ENCODE results near the gene S1PR1. TPM values are rescaled to one million over a fixed set of nuclear protein-coding genes. Genes with fewer than 3 reads are reported as not detected.

Gene S1PR1
- total RNA-seq, 2 experiments from 2014 or later, result 109 to 130 TPM

GRCh38 chr1:101261623-101262022 is 24.8 kb downstream of the S1PR1 start:
- no peak overlapping the region for H3K4me3 Mint-ChIP-seq
- intact Hi-C loops (cut with DNase I, micrococcal nuclease), result no loop called here
- no peak for ATAC-seq

GRCh38 chr1:101262060-101262459 is 25.2 kb downstream of the S1PR1 start:
- no peak for DNase-seq
- Mint-ChIP-seq H3K4me1 (peaks cover 84% of the 10 kb centered on the region), H3K27me3 (no peaks in the 10 kb centered on the region), H3K36me3 (ENCODE audit: low read depth) (peaks cover under 1% of the 10 kb centered on the region), H3K4me3 (peak overlapping the region; percentile 55), H3K27ac (peak overlapping the region; percentile 84), H3K9me3 (ENCODE audit: low read depth) (no peaks in the 10 kb centered on the region)
- intact Hi-C loops (cut with DNase I, micrococcal nuclease), result no loop called here
- CTCF ChIA-PET, result interaction anchor here (0.7 to 2.5 kb wide), 5 partner anchors 9 to 297 kb away, joined by 3 to 14 read pairs (median 4); no protein-coding TSS in a partner anchor
- ATAC-seq, result no peak
- POLR2A ChIA-PET, result interaction anchor here (0.6 to 0.7 kb wide), 2 partner anchors 9 to 22 kb away, joined by 3 read pairs; no protein-coding TSS in a partner anchor

More at GRCh38 chr1:101261623-101262022, 24.8 kb downstream of the S1PR1 start:
- CTCF ChIA-PET, result interaction anchor here (0.6 to 2.5 kb wide), 6 partner anchors 9 to 330 kb away, joined by 3 to 14 read pairs (median 4); no protein-coding TSS in a partner anchor
- peaks cover 3% of the 10 kb centered on the region for H3K36me3 Mint-ChIP-seq (ENCODE audit: low read depth)
- H3K9me3 Mint-ChIP-seq (ENCODE audit: low read depth), result no peaks in the 10 kb centered on the region
- DNase-seq, result no peak
- peak overlapping the region; percentile 58 for H3K27ac Mint-ChIP-seq
- H3K27me3 Mint-ChIP-seq, result no peaks in the 10 kb centered on the region
- peaks cover 81% of the 10 kb centered on the region for H3K4me1 Mint-ChIP-seq
- POLR2A ChIA-PET, result interaction anchor here (0.6 to 0.7 kb wide), 2 partner anchors 9 to 21 kb away, joined by 3 read pairs; no protein-coding TSS in a partner anchor

- H3K27ac Mint-ChIP-seq, result peak overlapping the region; percentile 84
- peak overlapping the region; percentile 55 for H3K4me3 Mint-ChIP-seq
- DNase-seq (no peak), ATAC-seq (peak; percentile 40)
- no peaks in the 10 kb centered on the region for H3K9me3 Mint-ChIP-seq (ENCODE audit: low read depth)
- ChIA-PET CTCF (interaction anchor here (0.8 to 2.5 kb wide), 4 partner anchors 10 to 26 kb away, joined by 3 to 14 read pairs (median 4); no protein-coding TSS in a partner anchor), POLR2A (interaction anchor here (1.1 kb wide), 1 partner anchor 21 kb away, joined by 3 read pairs; no protein-coding TSS in a partner anchor)
- no peaks in the 10 kb centered on the region for H3K36me3 Mint-ChIP-seq (ENCODE audit: low read depth)
- peaks cover 84% of the 10 kb centered on the region for H3K4me1 Mint-ChIP-seq
- intact Hi-C loops (cut with DNase I, micrococcal nuclease), result no loop called here
- H3K27me3 Mint-ChIP-seq, result no peaks in the 10 kb centered on the region
Observed at GRCh38 chr1:101262630-101263348, 26.0 kb downstream of the S1PR1 start.

- peak; percentile 37 for DNase-seq
- Mint-ChIP-seq H3K9me3 (ENCODE audit: low read depth) (no peaks in the 10 kb centered on the region), H3K4me3 (peak overlapping the region; percentile 9), H3K4me1 (peaks cover 73% of the 10 kb centered on the region), H3K36me3 (ENCODE audit: low read depth) (peaks cover 2% of the 10 kb centered on the region), H3K27ac (peak overlapping the region; percentile 88), H3K27me3 (no peaks in the 10 kb centered on the region)
- ChIA-PET POLR2A (no interaction called here), CTCF (interaction anchor here (1.1 kb wide), 1 partner anchor 11 kb away, joined by 3 read pairs; no protein-coding TSS in a partner anchor)
- ATAC-seq, result peak; percentile 79
- intact Hi-C loops (cut with DNase I, micrococcal nuclease), result loop anchor here in 1 of 2 experiments (2.0 kb wide), 1 partner anchor 14 kb away; no protein-coding TSS in a partner anchor
Observed at GRCh38 chr1:101264697-101265096, 27.9 kb downstream of the S1PR1 start.

- ChIA-PET CTCF (interaction anchor here (0.9 to 1.1 kb wide), 2 partner anchors 10 to 12 kb away, joined by 3 read pairs; no protein-coding TSS in a partner anchor), POLR2A (no interaction called here)
- H3K9me3 Mint-ChIP-seq (ENCODE audit: low read depth), result peaks cover 2% of the 10 kb centered on the region
- intact Hi-C loops (cut with DNase I, micrococcal nuclease), result loop anchor here in 1 of 2 experiments (2.0 kb wide), 1 partner anchor 13 kb away; no protein-coding TSS in a partner anchor
- H3K36me3 Mint-ChIP-seq (ENCODE audit: low read depth), result peaks cover 3% of the 10 kb centered on the region
- DNase-seq (no peak), ATAC-seq (no peak)
- no peaks in the 10 kb centered on the region for H3K27me3 Mint-ChIP-seq
- no peak overlapping the region for H3K4me3 Mint-ChIP-seq
- H3K27ac Mint-ChIP-seq, result peak overlapping the region; percentile 88
- peaks cover 63% of the 10 kb centered on the region for H3K4me1 Mint-ChIP-seq
Observed at GRCh38 chr1:101265684-101266083, 28.9 kb downstream of the S1PR1 start.

- intact Hi-C loops (cut with DNase I, micrococcal nuclease), result no loop called here
- POLR2A ChIA-PET, result interaction anchor here (1.5 kb wide), 1 partner anchor 17 kb away, joined by 3 read pairs; no protein-coding TSS in a partner anchor
- H3K9me3 Mint-ChIP-seq (ENCODE audit: low read depth), result peaks cover 11% of the 10 kb centered on the region
- no peak for DNase-seq
- H3K4me3 Mint-ChIP-seq, result no peak overlapping the region
- no peak for ATAC-seq
- H3K27ac Mint-ChIP-seq, result no peak overlapping the region
- no peaks in the 10 kb centered on the region for H3K27me3 Mint-ChIP-seq
- H3K4me1 Mint-ChIP-seq, result peaks cover 53% of the 10 kb centered on the region
- CTCF ChIA-PET, result interaction anchor here (0.6 to 1.6 kb wide), 5 partner anchors 12 to 345 kb away, joined by 3 to 6 read pairs (median 3); no protein-coding TSS in a partner anchor
- H3K36me3 Mint-ChIP-seq (ENCODE audit: low read depth), result peaks cover 12% of the 10 kb centered on the region
Observed at GRCh38 chr1:101267082-101267481, 30.3 kb downstream of the S1PR1 start.

GRCh38 chr1:101268893-101269292 is 32.1 kb downstream of the S1PR1 start:
- no peak for ATAC-seq
- Mint-ChIP-seq H3K4me1 (peaks cover 41% of the 10 kb centered on the region), H3K27ac (no peak overlapping the region), H3K27me3 (no peaks in the 10 kb centered on the region), H3K9me3 (ENCODE audit: low read depth) (peaks cover 11% of the 10 kb centered on the region), H3K4me3 (no peak overlapping the region), H3K36me3 (ENCODE audit: low read depth) (peaks cover 14% of the 10 kb centered on the region)
- ChIA-PET CTCF (interaction anchor here (0.7 to 2.7 kb wide), 5 partner anchors 10 to 40 kb away, joined by 3 to 8 read pairs (median 3); no protein-coding TSS in a partner anchor), POLR2A (interaction anchor here (0.5 to 0.7 kb wide), 2 partner anchors 143 to 384 kb away, joined by 3 to 6 read pairs; no protein-coding TSS in a partner anchor)
- DNase-seq, result no peak
- intact Hi-C loops (cut with DNase I, micrococcal nuclease), result no loop called here

- intact Hi-C loops (cut with DNase I, micrococcal nuclease), result no loop called here
- ATAC-seq, result no peak
- Mint-ChIP-seq H3K27ac (no peak overlapping the region), H3K4me3 (no peak overlapping the region), H3K4me1 (peaks cover 48% of the 10 kb centered on the region), H3K9me3 (ENCODE audit: low read depth) (peaks cover 9% of the 10 kb centered on the region), H3K36me3 (ENCODE audit: low read depth) (peaks cover 12% of the 10 kb centered on the region), H3K27me3 (no peaks in the 10 kb centered on the region)
- POLR2A ChIA-PET, result no interaction called here
- CTCF ChIA-PET, result interaction anchor here (0.8 to 1.6 kb wide), 2 partner anchors 10 to 136 kb away, joined by 3 read pairs; no protein-coding TSS in a partner anchor
- DNase-seq, result no peak
Observed at GRCh38 chr1:101275672-101276071, 38.9 kb downstream of the S1PR1 start.

GRCh38 chr1:101276818-101277217 is 40.0 kb downstream of the S1PR1 start:
- ATAC-seq, result no peak
- no peak for DNase-seq
- Mint-ChIP-seq H3K9me3 (ENCODE audit: low read depth) (no peaks in the 10 kb centered on the region), H3K36me3 (ENCODE audit: low read depth) (peaks cover 4% of the 10 kb centered on the region), H3K4me3 (no peak overlapping the region), H3K27ac (no peak overlapping the region), H3K27me3 (no peaks in the 10 kb centered on the region), H3K4me1 (peaks cover 56% of the 10 kb centered on the region)
- POLR2A ChIA-PET, result no interaction called here
- intact Hi-C loops (cut with DNase I, micrococcal nuclease), result no loop called here
- CTCF ChIA-PET, result no interaction called here

- no peaks in the 10 kb centered on the region for H3K9me3 Mint-ChIP-seq (ENCODE audit: low read depth)
- H3K4me1 Mint-ChIP-seq, result peaks cover 70% of the 10 kb centered on the region
- peak overlapping the region; percentile 73 for H3K27ac Mint-ChIP-seq
- no peak overlapping the region for H3K4me3 Mint-ChIP-seq
- DNase-seq, result no peak
- ChIA-PET POLR2A (interaction anchor here (1.2 kb wide), 1 partner anchor 39 kb away, joined by 3 read pairs; no protein-coding TSS in a partner anchor), CTCF (interaction anchor here (1.0 to 4.6 kb wide), 8 partner anchors 8 to 355 kb away, joined by 3 to 25 read pairs (median 4); no protein-coding TSS in a partner anchor)
- intact Hi-C loops (cut with DNase I, micrococcal nuclease), result loop anchor here in 1 of 2 experiments (2.0 kb wide), 1 partner anchor 13 kb away; no protein-coding TSS in a partner anchor
- no peaks in the 10 kb centered on the region for H3K36me3 Mint-ChIP-seq (ENCODE audit: low read depth)
- H3K27me3 Mint-ChIP-seq, result no peaks in the 10 kb centered on the region
- ATAC-seq, result peak; percentile 71
Observed at GRCh38 chr1:101278238-101278637, 41.4 kb downstream of the S1PR1 start.

- CTCF ChIA-PET, result interaction anchor here (1.0 to 4.6 kb wide), 13 partner anchors 9 to 358 kb away, joined by 3 to 25 read pairs (median 4); no protein-coding TSS in a partner anchor
Observed at GRCh38 chr1:101278845-101279244, 42.0 kb downstream of the S1PR1 start.

More at GRCh38 chr1:101278845-101279244, 42.0 kb downstream of the S1PR1 start:
- ATAC-seq (peak; percentile 35), DNase-seq (no peak)
- POLR2A ChIA-PET, result interaction anchor here (1.2 kb wide), 1 partner anchor 40 kb away, joined by 3 read pairs; no protein-coding TSS in a partner anchor
- Mint-ChIP-seq H3K4me3 (peak overlapping the region; percentile 0), H3K4me1 (peaks cover 77% of the 10 kb centered on the region), H3K27me3 (no peaks in the 10 kb centered on the region), H3K36me3 (ENCODE audit: low read depth) (no peaks in the 10 kb centered on the region), H3K27ac (peak overlapping the region; percentile 73), H3K9me3 (ENCODE audit: low read depth) (no peaks in the 10 kb centered on the region)
- intact Hi-C loops (cut with DNase I, micrococcal nuclease), result loop anchor here in 1 of 2 experiments (2.0 kb wide), 1 partner anchor 14 kb away; no protein-coding TSS in a partner anchor
